GM18907 (cell line): ENCODE measurements around the gene LRMDA.
A peak's percentile ranks its signal among the peaks of the same experiment; 100 is the strongest.

Source experiments
- ATAC-seq: cut with Tn5 transposase; IDR thresholded peaks from one replicate; pipeline ENCODE4 v1.9.1; 2021; ENCODE audit warnings: mild to moderate bottlenecking, moderate library complexity; ENCODE audit not compliant: unreplicated experiment

Gene LRMDA

GRCh38 chr10:76544789-76545188 lies 1113.4 kb downstream of the LRMDA start:
- no peak for ATAC-seq

DNA sequence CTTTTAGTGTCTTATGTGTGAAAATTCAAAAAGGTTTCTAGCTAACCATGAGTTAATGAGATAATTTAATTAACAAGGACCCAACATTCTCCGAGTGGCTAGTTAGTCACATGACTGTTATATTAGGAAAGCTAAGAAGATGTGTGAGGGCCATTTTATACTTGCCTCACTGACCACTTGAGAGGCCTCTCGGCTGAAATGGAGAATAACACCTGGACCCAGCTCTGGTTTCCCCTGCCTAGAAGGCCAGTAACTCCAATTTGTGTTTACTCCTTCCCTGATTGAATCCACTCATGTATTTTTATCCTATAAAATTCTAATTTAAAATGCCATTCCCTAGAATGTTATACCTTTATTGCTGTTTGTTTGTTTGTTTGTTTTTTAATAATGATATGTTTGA lies 1115.0 kb downstream of the LRMDA start:
- ATAC-seq: no peak

DNA sequence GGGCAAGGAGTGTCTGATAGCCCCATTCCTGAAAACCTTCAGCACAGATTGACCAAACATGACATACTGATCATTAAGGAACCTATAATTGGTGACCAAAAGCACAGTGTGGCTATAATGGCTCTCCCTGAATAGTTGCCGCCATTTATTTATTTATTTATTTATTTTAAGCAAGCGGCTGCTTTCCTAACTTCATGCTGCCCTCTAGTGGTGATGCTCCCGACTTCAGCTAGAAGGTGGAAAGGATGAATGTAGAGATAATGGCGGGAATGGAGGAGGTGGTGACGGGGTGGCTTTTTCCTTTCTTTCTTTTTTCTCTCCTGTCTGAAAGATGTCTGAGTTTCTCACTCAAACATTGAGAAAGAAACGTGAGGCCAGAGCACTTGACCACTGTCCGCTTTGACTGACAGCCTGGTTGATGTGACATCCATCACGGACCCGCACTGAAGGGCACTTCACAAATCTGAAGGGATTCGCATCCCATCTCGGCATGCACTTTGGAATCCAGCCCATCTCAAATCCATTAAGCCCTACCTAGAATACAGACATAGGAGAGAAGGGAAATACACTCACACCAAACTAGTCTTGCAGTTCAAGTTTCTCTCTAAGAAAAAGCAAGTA lies 1116.0 kb downstream of the LRMDA start:
- peak; percentile 82 for ATAC-seq

DNA sequence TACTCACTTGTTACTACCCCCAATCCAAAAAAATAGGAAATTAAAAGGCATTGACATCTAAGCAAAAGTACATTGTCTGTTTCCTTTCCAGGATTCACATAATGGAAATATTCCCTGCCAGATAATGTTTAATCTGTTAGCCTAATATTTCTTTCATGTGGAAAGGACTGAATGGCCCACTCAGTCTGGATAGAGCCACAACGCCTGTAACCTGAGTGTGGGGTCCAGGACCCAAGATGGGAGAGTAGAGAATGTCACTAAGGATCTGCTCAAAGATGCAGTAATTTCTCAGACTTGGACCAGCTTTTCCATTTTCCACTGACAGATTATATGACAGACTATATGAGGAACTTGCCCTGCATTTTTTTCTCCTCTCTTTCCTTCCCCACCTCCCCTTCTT lies 1117.3 kb downstream of the LRMDA start:
- ATAC-seq: no peak

DNA sequence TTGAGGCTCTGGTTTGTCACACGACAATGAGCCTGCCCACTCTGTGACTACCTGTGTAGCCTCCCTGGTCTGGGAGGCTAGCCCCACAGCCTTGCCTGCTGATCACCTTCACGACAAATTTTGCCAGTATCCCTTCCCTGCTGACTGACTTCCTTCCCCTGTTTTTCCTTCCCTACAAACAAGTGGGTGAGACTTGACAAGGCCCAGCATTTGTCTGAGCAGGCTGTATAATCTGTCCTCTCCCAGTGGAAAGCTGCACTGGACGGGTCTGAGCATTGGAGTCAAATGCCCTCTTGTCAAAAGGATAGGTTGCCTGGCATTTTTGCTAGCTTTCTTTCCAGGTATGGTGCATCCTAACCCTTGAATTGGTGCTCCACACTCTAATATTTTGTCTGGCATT lies 1117.7 kb downstream of the LRMDA start:
- ATAC-seq: no peak

GRCh38 chr10:76550806-76551205 lies 1119.4 kb downstream of the LRMDA start:
- ATAC-seq: no peak

DNA sequence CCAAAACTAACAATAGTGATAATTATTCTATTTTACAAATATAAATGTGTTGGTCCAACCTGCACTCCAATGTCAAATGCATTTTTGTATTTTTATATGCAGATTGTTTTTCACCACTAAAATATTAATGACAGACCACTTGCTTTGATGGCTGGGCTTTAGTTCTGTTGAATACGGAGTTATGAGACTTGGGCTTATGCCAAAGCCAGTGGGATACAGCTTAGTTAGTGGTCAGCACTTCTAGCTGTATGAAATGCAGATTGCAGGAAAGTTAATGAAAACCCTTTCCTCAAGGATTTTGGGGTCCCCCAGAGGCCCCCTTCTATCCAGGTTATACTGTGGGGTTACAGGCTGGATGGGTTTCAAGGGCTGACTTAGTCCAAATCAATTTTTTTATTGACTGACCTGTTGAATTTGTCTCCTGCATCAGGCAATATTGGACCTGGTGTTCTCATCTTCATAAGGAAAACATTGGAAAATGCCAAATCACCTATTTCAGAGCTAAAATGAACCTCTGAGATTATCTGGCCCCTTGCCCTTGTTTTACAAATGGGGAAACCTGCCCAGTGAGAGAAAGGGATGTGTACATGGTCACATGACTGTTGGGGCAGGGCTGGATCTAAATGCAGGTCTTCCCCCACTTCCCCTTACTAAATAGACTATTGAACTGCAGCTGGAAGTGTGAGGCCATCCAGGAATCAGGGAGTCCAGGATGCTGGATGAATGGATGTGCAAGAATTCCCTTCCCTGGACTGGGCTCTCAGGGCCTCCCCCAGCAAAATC lies 1120.9 kb downstream of the LRMDA start:
- ATAC-seq: no peak

DNA sequence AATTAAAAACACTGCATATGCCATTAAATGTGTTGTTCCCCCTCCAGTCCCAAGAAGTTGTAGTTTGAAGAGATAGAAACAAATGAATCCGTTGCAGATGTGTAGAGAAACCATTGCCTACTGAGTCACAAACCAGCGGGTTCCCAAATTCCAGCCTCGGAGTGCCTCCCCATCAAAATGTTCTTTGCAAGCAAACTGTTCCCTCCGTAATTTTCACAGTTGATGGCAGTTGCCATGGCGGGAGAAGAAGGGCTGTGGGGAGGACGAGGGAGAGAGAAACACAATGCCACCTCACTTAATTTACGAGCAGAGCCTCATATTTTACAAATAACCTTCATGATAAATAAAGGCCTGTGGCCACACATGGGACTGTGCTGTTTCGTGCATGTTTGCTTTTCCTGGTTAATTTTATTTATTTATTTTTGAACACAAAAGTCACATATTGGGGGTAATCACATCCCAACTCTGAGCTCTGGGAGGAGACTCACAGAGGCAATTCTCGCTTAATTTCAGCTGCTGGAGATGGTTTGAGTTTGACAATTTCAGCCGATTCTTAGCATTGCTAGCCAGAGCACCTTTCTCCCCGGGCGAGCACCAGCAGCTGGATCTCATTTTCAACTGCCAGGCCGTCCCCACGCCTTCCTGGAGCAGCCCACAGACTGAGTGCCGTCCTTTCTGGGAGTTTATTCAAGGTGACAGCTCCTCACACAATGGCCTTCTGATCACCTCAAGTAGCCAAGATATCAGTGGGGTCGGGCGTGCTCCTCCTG lies 1122.0 kb downstream of the LRMDA start:
- no peak for ATAC-seq

DNA sequence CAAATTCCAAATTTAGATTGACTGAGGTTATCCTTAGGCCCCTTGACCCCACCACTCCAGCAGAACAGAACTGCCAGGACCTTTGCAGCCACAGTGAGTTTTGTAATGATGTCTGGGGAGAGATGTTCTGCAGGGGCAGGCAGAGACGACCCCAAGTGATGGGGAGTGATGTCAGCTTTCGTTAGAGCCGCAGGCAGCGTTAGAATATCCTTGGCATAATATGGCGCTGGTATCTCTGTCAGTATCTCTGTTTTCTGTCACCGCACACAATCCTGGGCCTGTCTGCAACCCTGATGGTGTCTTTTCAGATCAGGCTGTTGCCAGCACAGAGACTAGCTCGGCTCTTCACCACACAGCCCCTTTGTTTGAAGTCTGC lies 1122.6 kb downstream of the LRMDA start:
- no peak for ATAC-seq

DNA sequence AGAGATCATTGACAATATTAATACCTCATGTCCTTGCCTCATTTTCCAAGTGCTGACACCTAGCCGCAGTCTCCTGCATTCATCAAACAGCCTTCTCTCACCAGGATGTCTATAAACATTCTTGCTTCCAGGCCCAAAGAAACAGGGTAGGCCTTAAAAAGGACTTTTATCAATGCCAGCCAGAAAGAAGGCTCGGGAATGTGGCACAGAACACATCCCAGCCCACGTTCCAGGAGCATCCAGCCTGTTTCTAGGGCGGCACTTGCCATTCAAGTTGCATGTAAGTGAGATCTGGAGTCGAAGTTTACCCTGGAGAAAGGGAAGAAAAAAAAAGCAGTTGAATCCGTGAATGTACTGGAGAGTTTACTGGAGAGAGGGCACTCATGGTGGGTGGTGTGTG lies 1123.1 kb downstream of the LRMDA start:
- ATAC-seq: no peak

- no peak for ATAC-seq
Measured at GRCh38 chr10:76555067-76555670, 1123.7 kb downstream of the LRMDA start.

- ATAC-seq: no peak
Measured at GRCh38 chr10:76557366-76557765, 1125.9 kb downstream of the LRMDA start.

- ATAC-seq: no peak
Measured at GRCh38 chr10:76558586-76558985, 1127.2 kb downstream of the LRMDA start.

DNA sequence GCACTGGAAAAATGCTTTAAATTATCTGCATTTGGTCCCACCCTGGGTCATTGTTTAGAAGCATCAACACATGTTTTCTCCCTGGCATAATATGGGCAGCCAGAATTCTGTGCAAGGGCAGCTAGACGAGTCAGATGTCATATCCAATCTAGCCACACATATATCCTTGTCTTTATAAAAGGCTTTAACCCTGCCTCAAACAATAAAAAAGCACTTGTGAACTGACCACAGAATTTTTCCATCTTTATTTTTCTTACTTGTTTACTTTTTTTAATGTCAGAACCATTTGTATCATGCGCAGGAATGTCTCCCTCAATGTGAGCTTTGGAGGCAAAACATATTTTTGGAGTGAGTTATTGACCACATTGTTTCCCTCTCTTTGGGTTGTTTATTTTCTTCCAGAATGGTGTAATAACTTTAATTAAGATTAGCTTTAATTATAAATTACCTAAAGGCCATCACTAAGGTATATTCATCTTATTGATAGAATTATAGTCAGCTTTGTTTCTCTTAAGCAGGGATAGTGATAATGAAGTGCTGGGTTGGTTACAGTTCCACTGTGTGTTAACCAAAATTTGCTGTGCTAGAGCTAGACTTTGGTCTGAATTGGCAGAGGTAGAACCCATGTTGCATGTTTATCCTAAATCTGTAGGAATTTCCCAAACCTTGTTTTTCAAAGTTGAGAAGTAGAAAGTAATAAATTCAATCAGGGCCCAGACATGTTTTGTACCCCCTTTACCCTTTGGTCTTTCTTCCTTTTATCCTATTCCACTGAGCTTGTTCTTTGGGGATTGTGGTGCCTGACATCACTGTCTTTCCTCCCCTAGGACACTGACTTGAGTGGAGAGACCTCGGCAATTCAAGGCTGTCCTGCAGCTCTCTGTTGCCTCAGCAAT lies 1127.8 kb downstream of the LRMDA start:
- no peak for ATAC-seq

DNA sequence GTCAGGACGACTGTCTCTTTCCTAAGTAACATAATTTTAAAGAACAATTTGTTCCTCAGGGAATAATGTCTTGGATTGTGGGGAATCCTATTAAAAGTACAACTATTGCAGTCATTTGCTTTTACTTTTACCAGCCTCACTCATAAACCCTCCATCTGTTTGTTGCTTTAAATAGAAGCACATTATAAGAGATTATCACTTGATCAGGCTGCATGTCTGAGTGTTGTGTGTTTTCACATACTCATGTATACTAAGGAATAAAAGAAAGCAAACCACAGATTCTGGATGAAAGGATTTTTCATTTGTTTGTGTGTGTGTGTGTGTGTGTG lies 1128.4 kb downstream of the LRMDA start:
- no peak for ATAC-seq

DNA sequence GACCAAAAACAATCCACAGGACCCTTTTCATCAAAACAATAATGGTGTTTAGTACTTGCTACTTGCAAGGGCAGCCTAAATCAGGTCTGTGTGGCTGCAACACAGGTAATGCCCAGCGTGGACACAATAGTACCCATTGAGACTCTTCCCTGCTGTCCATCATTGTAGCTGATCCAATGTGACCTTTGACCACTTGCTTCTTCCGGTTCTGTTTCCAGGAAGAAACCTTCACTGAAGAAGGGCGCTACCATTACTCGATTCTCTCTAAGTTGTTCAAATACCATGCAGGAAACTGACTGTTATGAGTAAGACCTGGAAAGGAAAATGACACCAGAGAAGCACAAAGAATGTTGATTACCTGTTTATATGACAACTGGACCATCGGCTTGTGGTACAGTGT lies 1128.9 kb downstream of the LRMDA start:
- no peak for ATAC-seq

DNA sequence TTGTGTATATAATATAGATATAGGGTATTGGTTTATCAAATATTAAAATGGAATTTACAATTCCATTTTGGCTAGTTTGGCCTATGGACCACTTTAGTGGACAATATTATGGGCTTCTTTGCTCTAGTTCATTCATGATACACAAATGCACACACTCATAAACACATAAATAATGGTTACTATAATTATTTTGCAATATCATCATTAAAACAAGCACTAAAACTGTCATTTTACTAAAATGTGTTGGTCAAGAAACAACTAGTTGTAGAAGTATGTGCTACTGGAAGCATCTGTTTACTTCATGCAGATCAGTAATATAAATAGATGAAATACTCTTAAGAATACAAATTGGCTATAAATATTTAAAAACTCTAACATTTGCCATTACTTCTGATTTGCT lies 1131.9 kb downstream of the LRMDA start:
- no peak for ATAC-seq

DNA sequence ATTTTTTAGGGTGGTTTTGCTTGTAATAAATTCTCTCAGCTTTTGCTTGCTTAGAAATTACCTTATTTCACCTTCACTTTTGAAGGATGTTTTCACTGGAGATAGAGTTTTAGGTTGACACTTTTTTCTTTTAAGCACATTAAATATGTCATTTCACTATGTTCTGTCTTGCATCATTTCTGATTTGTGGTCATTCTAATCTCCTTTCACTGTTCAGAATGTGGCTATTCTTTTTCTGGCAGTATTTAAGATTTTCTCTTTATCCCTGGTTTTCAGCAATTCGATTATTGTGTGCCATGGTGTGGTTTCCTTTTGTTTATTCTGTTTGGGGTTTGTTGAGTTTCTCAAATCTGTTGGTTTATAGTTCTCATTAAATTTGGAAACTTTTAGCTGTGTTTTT lies 1140.6 kb downstream of the LRMDA start:
- no peak for ATAC-seq

DNA sequence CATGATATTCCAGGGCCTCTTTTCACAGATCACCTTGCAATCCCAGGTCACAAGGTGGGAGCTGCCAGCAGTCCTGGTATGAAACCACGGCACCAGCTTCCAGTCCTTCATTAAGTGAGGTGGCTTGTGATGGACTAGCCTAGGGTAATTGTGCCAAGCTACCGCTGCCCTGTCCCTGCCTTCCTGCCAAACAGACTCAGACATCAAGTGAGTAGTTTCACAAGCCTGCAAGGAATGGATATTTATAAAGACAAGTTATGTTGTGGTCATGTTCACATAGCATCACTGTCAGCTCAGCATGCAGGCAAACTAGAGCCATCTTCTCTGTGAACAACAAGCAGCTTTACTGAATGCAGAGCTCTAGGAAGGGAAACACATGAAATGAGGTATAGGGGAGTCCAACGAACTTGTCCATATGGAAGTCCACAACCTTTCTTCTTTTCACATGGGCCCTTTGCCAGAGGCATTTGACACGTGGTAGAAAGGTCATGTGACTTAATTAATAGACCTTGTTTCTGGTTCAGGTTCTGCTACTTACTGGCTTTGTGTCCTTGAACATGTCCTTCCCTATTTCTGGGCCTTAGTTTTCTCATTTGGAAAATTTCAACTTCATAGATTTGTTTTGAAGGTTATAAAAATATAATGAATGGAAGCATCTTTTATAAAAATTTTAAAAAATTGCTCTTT lies 1145.0 kb downstream of the LRMDA start:
- no peak for ATAC-seq

DNA sequence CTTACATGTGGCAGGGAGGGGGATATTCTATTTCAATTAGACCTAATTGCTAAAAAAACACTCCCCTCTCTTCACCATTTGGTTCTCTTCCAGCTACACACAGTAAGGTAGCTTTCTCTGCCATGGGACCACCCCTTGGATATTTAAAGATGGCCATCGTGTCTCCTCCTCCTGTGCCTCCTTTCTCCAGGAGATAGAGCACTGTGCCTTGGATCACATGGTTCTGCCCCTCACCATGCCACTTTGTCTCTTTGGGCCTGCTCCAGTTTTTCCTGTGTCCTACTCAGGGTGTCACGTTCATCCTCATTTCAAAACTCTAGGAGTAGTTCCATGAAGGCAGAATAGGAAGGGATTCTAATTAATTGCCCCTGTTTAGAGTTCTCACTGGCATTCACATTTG lies 1146.0 kb downstream of the LRMDA start:
- no peak for ATAC-seq
